ENCODE data around the gene FBXW7. TPM values are rescaled to one million over a fixed set of nuclear protein-coding genes. Genes with fewer than 3 reads are reported as not detected.

The FBXW7 gene
- total RNA-seq, 2 donors from 2014 or later: 34.5 to 40.5 TPM

DNA sequence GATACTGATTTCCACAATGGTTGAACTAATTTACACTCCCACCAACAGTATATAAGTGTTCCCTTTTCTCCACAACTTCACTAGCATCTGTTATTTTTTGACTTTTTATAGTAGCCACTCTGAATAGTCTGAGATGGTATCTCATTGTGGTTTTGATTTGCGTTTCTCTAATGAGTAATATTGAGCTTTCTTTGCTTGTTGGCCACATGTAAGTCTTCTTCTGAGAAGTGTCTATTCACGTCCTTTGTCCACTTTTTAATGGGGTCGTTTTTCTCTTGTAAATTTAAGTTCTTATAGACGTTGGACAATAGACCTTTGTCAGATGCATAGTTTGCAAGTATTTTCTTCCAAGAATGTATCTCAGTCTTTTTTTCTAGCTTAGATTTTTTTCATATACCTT is 10.0 kb downstream of the FBXW7 start:
- H3K4me1 ChIP-seq: no peaks in the 10 kb centered on the region
- DNase-seq: no peak
- H3K9me3 ChIP-seq: no peaks in the 10 kb centered on the region
- H3K4me3 ChIP-seq: no peak overlapping the region
- ATAC-seq: no peak
- intact Hi-C loops (cut with DNase I): no loop called here
- H3K36me3 ChIP-seq (replicated peaks in 1 of 2; ENCODE audit: insufficient read depth in 1 of 2, low read depth in 2 of 2): no peaks in the 10 kb centered on the region
- WGBS, 2 donors: 66 to 80% methylated on average over 4 of the region's 4 CpGs
- TF ChIP-seq POLR2A (IDR thresholded peaks at IDR 0.05): no peak
- TF ChIP-seq, protein P1, sequence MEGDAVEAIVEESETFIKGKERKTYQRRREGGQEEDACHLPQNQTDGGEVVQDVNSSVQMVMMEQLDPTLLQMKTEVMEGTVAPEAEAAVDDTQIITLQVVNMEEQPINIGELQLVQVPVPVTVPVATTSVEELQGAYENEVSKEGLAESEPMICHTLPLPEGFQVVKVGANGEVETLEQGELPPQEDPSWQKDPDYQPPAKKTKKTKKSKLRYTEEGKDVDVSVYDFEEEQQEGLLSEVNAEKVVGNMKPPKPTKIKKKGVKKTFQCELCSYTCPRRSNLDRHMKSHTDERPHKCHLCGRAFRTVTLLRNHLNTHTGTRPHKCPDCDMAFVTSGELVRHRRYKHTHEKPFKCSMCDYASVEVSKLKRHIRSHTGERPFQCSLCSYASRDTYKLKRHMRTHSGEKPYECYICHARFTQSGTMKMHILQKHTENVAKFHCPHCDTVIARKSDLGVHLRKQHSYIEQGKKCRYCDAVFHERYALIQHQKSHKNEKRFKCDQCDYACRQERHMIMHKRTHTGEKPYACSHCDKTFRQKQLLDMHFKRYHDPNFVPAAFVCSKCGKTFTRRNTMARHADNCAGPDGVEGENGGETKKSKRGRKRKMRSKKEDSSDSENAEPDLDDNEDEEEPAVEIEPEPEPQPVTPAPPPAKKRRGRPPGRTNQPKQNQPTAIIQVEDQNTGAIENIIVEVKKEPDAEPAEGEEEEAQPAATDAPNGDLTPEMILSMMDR (IDR thresholded peaks at IDR 0.05): no peak
- H3K27ac ChIP-seq: no peak overlapping the region
- no peaks in the 10 kb centered on the region for H3K27me3 ChIP-seq

DNA sequence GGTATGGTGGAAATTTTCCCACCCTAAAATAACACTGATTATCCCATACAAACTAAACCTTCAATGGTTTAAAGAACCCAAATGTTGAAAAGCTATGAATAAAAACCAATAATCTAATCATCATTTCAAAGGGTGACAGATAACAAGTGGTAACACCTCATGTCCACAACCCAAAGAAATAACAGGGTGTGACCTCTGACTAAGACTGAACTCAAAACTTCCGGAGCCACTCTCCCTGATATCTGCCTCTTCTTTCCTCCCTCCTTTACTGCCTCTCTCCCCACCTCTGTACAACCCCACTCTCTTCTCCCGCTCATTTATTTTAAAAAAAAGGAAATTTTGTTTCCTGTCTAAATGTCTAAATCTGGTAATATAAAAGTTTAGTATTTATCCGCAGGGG is 11.5 kb downstream of the FBXW7 start:
- no peak for DNase-seq
- no peak for ATAC-seq
- no peak overlapping the region for H3K4me3 ChIP-seq
- H3K27me3 ChIP-seq: no peaks in the 10 kb centered on the region
- intact Hi-C loops (cut with DNase I): no loop called here
- no peaks in the 10 kb centered on the region for H3K36me3 ChIP-seq (replicated peaks in 1 of 2; ENCODE audit: insufficient read depth in 1 of 2, low read depth in 2 of 2)
- no peaks in the 10 kb centered on the region for H3K9me3 ChIP-seq
- no peak overlapping the region for H3K27ac ChIP-seq
- no peaks in the 10 kb centered on the region for H3K4me1 ChIP-seq
- no peak for TF ChIP-seq POLR2A (IDR thresholded peaks at IDR 0.05)
- TF ChIP-seq, protein P1 (IDR thresholded peaks at IDR 0.05): no peak
- WGBS, 2 donors: 84 to 88% methylated on average over 3 of the region's 3 CpGs

DNA sequence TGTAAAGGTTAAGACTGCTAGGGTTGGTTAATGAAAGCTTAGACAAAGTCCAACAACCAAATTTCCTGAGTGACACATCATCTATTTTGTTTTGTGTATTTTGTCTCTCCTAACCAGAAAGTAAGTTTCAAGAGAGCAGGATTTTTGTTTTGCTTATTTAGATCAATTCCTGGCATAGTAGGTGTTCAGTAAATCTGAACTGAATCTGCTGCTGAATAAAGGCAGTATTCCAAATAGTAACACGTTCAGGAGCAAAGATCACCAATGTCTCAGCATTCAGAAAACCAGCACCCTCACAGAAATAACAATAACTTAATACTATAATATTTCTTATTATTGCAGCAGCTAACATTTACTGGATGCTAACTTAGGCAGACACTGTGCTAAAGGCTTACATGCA is 12.2 kb downstream of the FBXW7 start:
- 57 to 67% methylated on average over 1 of the region's 1 CpG for WGBS, 2 donors
- ATAC-seq: no peak
- intact Hi-C loops (cut with DNase I): no loop called here

DNA sequence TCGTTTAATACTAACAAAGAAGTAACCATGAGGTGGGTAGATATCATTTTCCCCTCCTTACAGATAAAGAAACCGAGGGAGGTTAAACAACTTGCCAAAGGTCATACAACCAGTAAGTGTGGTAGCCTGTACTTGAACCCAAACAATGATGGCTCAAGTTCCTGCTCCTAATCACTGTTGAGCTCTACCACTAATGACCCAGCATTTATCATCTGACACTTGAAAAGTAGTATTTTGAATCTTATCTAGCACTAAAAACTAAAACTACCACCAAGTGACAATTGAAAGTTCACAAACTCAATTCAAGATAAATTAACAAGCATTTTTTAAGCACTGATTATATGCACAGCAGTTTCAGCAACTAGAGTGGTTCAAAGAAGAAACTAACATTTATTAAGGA is 13.1 kb downstream of the FBXW7 start:
- Histone ChIP-seq H3K27ac (no peak overlapping the region), H3K4me3 (no peak overlapping the region), H3K4me1 (no peaks in the 10 kb centered on the region), H3K9me3 (no peaks in the 10 kb centered on the region), H3K27me3 (no peaks in the 10 kb centered on the region), H3K36me3 (replicated peaks in 1 of 2; ENCODE audit: insufficient read depth in 1 of 2, low read depth in 2 of 2) (no peaks in the 10 kb centered on the region)
- 43 to 49% methylated on average over 2 of the region's 2 CpGs for WGBS, 2 donors
- TF ChIP-seq POLR2A (IDR thresholded peaks at IDR 0.05): no peak
- TF ChIP-seq, protein P1 (IDR thresholded peaks at IDR 0.05): no peak
- intact Hi-C loops (cut with DNase I): no loop called here
- DNase-seq (no peak), ATAC-seq (no peak)

More for the DNA sequence above, 12.2 kb downstream of the FBXW7 start:
- Histone ChIP-seq H3K4me1 (no peaks in the 10 kb centered on the region), H3K27me3 (no peaks in the 10 kb centered on the region), H3K36me3 (replicated peaks in 1 of 2; ENCODE audit: insufficient read depth in 1 of 2, low read depth in 2 of 2) (no peaks in the 10 kb centered on the region), H3K27ac (no peak overlapping the region), H3K9me3 (no peaks in the 10 kb centered on the region), H3K4me3 (no peak overlapping the region)
- no peak for DNase-seq
- no peak for TF ChIP-seq POLR2A (IDR thresholded peaks at IDR 0.05)
- TF ChIP-seq, protein P1 (IDR thresholded peaks at IDR 0.05): no peak

DNA sequence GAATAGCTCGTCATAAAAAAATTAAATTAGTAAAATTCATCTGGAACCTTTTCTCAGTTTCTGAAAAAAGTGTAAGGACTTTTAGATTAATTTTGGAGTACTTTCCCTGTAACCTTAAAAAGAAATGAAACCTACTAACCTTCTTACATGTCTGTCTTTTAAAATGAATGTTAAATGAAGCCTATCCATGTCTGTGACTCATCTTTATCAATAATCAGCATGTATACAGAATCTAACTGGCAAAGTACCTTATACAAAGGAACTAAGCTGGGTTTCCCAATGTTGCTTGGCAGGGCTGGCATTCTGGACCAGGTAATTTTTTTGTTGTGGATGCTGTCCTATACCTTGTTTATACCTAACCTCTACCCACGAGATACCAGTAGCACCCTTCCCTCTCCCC is 13.6 kb downstream of the FBXW7 start:
- Histone ChIP-seq H3K9me3 (no peaks in the 10 kb centered on the region), H3K27ac (no peak overlapping the region), H3K4me3 (no peak overlapping the region), H3K27me3 (no peaks in the 10 kb centered on the region), H3K4me1 (no peaks in the 10 kb centered on the region), H3K36me3 (replicated peaks in 1 of 2; ENCODE audit: insufficient read depth in 1 of 2, low read depth in 2 of 2) (no peaks in the 10 kb centered on the region)
- TF ChIP-seq POLR2A (IDR thresholded peaks at IDR 0.05): no peak
- TF ChIP-seq, protein P1 (IDR thresholded peaks at IDR 0.05): no peak
- intact Hi-C loops (cut with DNase I): no loop called here
- ATAC-seq: no peak
- 83 to 85% methylated on average over 2 of the region's 2 CpGs for WGBS, 2 donors
- DNase-seq: no peak

Data from body of pancreas (tissue), 4 donors.